ENCODE data around the gene CLPTM1.

- TF ChIP-seq CTCF (IDR thresholded peaks at IDR 0.05; ENCODE audit: borderline replicate concordance, extremely low read depth, low read length, poor library complexity, severe bottlenecking) = no peak
- TF ChIP-seq EZH2 (IDR thresholded peaks at IDR 0.05; ENCODE audit: borderline replicate concordance, low read depth, low read length, severe bottlenecking) = no peak
Measured at GRCh38 chr19:45001087-45001739, 46.0 kb downstream of the CLPTM1 start, which contains the start of gene RELB.

Data from DND-41 (cell line).